ENCODE data around the gene ST3GAL5.

- TF ChIP-seq CTCF (conservative IDR thresholded peaks at IDR 0.05 in 1 of 2, IDR thresholded peaks at IDR 0.05 in 1 of 2; ENCODE audit: low read depth in 1 of 2, low read length in 2 of 2) (no peak), EZH2 (IDR thresholded peaks at IDR 0.05; ENCODE audit: low read length, missing control alignments) (no peak)
These were observed 22.3 kb upstream of the ST3GAL5 start for GRCh38 chr2:85911097-85911496.

All from fibroblast of lung (primary cell).